ENCODE measurements around the gene SLC16A8.
A peak's percentile ranks its signal among the peaks of the same experiment; 100 is the strongest.

The SLC16A8 gene

GRCh38 chr22:38131399-38131798, 47.4 kb upstream of the SLC16A8 start:
- Histone ChIP-seq H3K27ac (replicated peaks; ENCODE audit: low read length) (no peak overlapping the region), H3K4me3 (ENCODE audit: low read length in 2 of 2) (no peak overlapping the region), H3K4ac (ENCODE audit: low read length) (no peak overlapping the region), H3K79me1 (ENCODE audit: low read depth, low read length) (no peaks in the 10 kb centered on the region), H3K4me2 (ENCODE audit: insufficient read depth, low read length, poor library complexity, severe bottlenecking) (no peak overlapping the region), H2BK5ac (ENCODE audit: low read length) (no peak overlapping the region), H3K14ac (ENCODE audit: low read length) (no peak overlapping the region), H4K91ac (ENCODE audit: low read depth, low read length, poor library complexity) (no peak overlapping the region), H3K36me3 (replicated peaks in 1 of 2; ENCODE audit: control insufficient read depth in 2 of 2, insufficient read depth in 2 of 2, low read length in 2 of 2) (peaks cover 4 to 6% of the 10 kb centered on the region in 2 donors), H3K27me3 (ENCODE audit: control insufficient read depth in 3 of 3, insufficient read depth in 3 of 3, low read depth in 1 of 3, low read length in 3 of 3) (no peaks in the 10 kb centered on the region), H3K18ac (ENCODE audit: low read length) (no peak overlapping the region), H4K8ac (ENCODE audit: low read depth, low read length) (no peak overlapping the region), H3K9me3 (replicated peaks in 1 of 2; ENCODE audit: control insufficient read depth in 2 of 2, insufficient read depth in 1 of 2, low read depth in 1 of 2, low read length in 2 of 2) (no peaks in the 10 kb centered on the region), H3K9ac (ENCODE audit: low read depth, low read length, poor library complexity) (no peak overlapping the region), H3K4me1 (ENCODE audit: control insufficient read depth in 2 of 2, insufficient read depth in 1 of 2, low read depth in 1 of 2, low read length in 2 of 2) (peaks cover 0 to 5% of the 10 kb centered on the region in 2 donors), H3K23ac (ENCODE audit: low read depth, low read length, poor library complexity) (no peak overlapping the region), H2BK15ac (ENCODE audit: low read length) (no peak overlapping the region), H2BK120ac (ENCODE audit: low read depth, low read length) (no peak overlapping the region), H2AK5ac (ENCODE audit: low read depth, low read length) (no peak overlapping the region), H2AFZ (ENCODE audit: low read length) (no peak overlapping the region), H2BK12ac (ENCODE audit: low read length) (no peak overlapping the region)
- WGBS, 2 donors (ENCODE audit: extremely low coverage in 2 of 2, insufficient read length in 2 of 2, insufficient replicate concordance in 1 of 2), result no CpG with 5 or more reads among the region's 2 CpGs
- no peak for DNase-seq (ENCODE audit: low spot score)

GRCh38 chr22:38129856-38130255, 45.9 kb upstream of the SLC16A8 start:
- DNase-seq (ENCODE audit: low spot score), result no peak
- Histone ChIP-seq H3K9me3 (replicated peaks in 1 of 2; ENCODE audit: control insufficient read depth in 2 of 2, insufficient read depth in 1 of 2, low read depth in 1 of 2, low read length in 2 of 2) (peaks cover 0 to 3% of the 10 kb centered on the region in 2 donors), H4K8ac (ENCODE audit: low read depth, low read length) (no peak overlapping the region), H2AK5ac (ENCODE audit: low read depth, low read length) (no peak overlapping the region), H4K91ac (ENCODE audit: low read depth, low read length, poor library complexity) (no peak overlapping the region), H2BK5ac (ENCODE audit: low read length) (no peak overlapping the region), H3K18ac (ENCODE audit: low read length) (no peak overlapping the region), H3K36me3 (replicated peaks in 1 of 2; ENCODE audit: control insufficient read depth in 2 of 2, insufficient read depth in 2 of 2, low read length in 2 of 2) (peaks cover 3 to 5% of the 10 kb centered on the region in 2 donors), H3K27me3 (ENCODE audit: control insufficient read depth in 3 of 3, insufficient read depth in 3 of 3, low read depth in 1 of 3, low read length in 3 of 3) (no peaks in the 10 kb centered on the region), H3K79me1 (ENCODE audit: low read depth, low read length) (peaks cover 1% of the 10 kb centered on the region), H3K4me1 (ENCODE audit: control insufficient read depth in 2 of 2, insufficient read depth in 1 of 2, low read depth in 1 of 2, low read length in 2 of 2) (peaks cover 0 to 7% of the 10 kb centered on the region in 2 donors), H3K9ac (ENCODE audit: low read depth, low read length, poor library complexity) (no peak overlapping the region), H2BK12ac (ENCODE audit: low read length) (no peak overlapping the region), H2BK15ac (ENCODE audit: low read length) (no peak overlapping the region), H3K23ac (ENCODE audit: low read depth, low read length, poor library complexity) (no peak overlapping the region), H2AFZ (ENCODE audit: low read length) (no peak overlapping the region), H3K27ac (replicated peaks; ENCODE audit: low read length) (no peak overlapping the region), H2BK120ac (ENCODE audit: low read depth, low read length) (no peak overlapping the region), H3K4me2 (ENCODE audit: insufficient read depth, low read length, poor library complexity, severe bottlenecking) (no peak overlapping the region), H3K4ac (ENCODE audit: low read length) (no peak overlapping the region), H3K14ac (ENCODE audit: low read length) (no peak overlapping the region), H3K4me3 (ENCODE audit: low read length in 2 of 2) (no peak overlapping the region)
- WGBS, 2 donors (ENCODE audit: extremely low coverage in 2 of 2, insufficient read length in 2 of 2, insufficient replicate concordance in 1 of 2), result no CpG with 5 or more reads among the region's 9 CpGs

- Histone ChIP-seq H3K23ac (ENCODE audit: low read depth, low read length, poor library complexity) (no peak overlapping the region), H3K9me3 (replicated peaks in 1 of 2; ENCODE audit: control insufficient read depth in 2 of 2, insufficient read depth in 1 of 2, low read depth in 1 of 2, low read length in 2 of 2) (peaks cover 0 to 3% of the 10 kb centered on the region in 2 donors), H2BK15ac (ENCODE audit: low read length) (no peak overlapping the region), H2BK5ac (ENCODE audit: low read length) (no peak overlapping the region), H3K4me2 (ENCODE audit: insufficient read depth, low read length, poor library complexity, severe bottlenecking) (no peak overlapping the region), H2BK120ac (ENCODE audit: low read depth, low read length) (peak overlapping the region; percentile 66), H2AK5ac (ENCODE audit: low read depth, low read length) (peak overlapping the region; percentile 10), H3K9ac (ENCODE audit: low read depth, low read length, poor library complexity) (peak overlapping the region; percentile 56), H3K27me3 (ENCODE audit: control insufficient read depth in 3 of 3, insufficient read depth in 3 of 3, low read depth in 1 of 3, low read length in 3 of 3) (no peaks in the 10 kb centered on the region), H2AFZ (ENCODE audit: low read length) (no peak overlapping the region), H3K79me1 (ENCODE audit: low read depth, low read length) (peaks cover 2% of the 10 kb centered on the region), H4K8ac (ENCODE audit: low read depth, low read length) (no peak overlapping the region), H2BK12ac (ENCODE audit: low read length) (no peak overlapping the region), H3K18ac (ENCODE audit: low read length) (peak overlapping the region; percentile 24), H3K4me3 (ENCODE audit: low read length in 2 of 2) (peak overlapping the region in 1 of 2 donors; percentile 39), H3K14ac (ENCODE audit: low read length) (no peak overlapping the region), H3K4me1 (ENCODE audit: control insufficient read depth in 2 of 2, insufficient read depth in 1 of 2, low read depth in 1 of 2, low read length in 2 of 2) (peaks cover 0 to 9% of the 10 kb centered on the region in 2 donors), H3K36me3 (replicated peaks in 1 of 2; ENCODE audit: control insufficient read depth in 2 of 2, insufficient read depth in 2 of 2, low read length in 2 of 2) (peaks cover 3% of the 10 kb centered on the region in 2 donors), H3K27ac (replicated peaks; ENCODE audit: low read length) (no peak overlapping the region), H4K91ac (ENCODE audit: low read depth, low read length, poor library complexity) (no peak overlapping the region), H3K4ac (ENCODE audit: low read length) (no peak overlapping the region)
- no CpG with 5 or more reads among the region's 10 CpGs for WGBS, 2 donors (ENCODE audit: extremely low coverage in 2 of 2, insufficient read length in 2 of 2, insufficient replicate concordance in 1 of 2)
- DNase-seq (ENCODE audit: low spot score), result no peak
Measured at GRCh38 chr22:38129021-38129420, 45.0 kb upstream of the SLC16A8 start.

- no peak overlapping the region for H3K27ac ChIP-seq (replicated peaks; ENCODE audit: low read length)
- no peak overlapping the region for H3K4me3 ChIP-seq (ENCODE audit: low read length in 2 of 2)
- no peak overlapping the region for H4K91ac ChIP-seq (ENCODE audit: low read depth, low read length, poor library complexity)
- peaks cover 0 to 10% of the 10 kb centered on the region in 2 donors for H3K4me1 ChIP-seq (ENCODE audit: control insufficient read depth in 2 of 2, insufficient read depth in 1 of 2, low read depth in 1 of 2, low read length in 2 of 2)
- peak overlapping the region; percentile 91 for H3K18ac ChIP-seq (ENCODE audit: low read length)
- H2BK12ac ChIP-seq (ENCODE audit: low read length), result peak overlapping the region; percentile 78
- H2BK120ac ChIP-seq (ENCODE audit: low read depth, low read length), result no peak overlapping the region
- peak overlapping the region; percentile 30 for H2BK15ac ChIP-seq (ENCODE audit: low read length)
- peaks cover 2% of the 10 kb centered on the region for H3K79me1 ChIP-seq (ENCODE audit: low read depth, low read length)
- H3K9ac ChIP-seq (ENCODE audit: low read depth, low read length, poor library complexity), result no peak overlapping the region
- DNase-seq (ENCODE audit: low spot score), result no peak
- H3K36me3 ChIP-seq (replicated peaks in 1 of 2; ENCODE audit: control insufficient read depth in 2 of 2, insufficient read depth in 2 of 2, low read length in 2 of 2), result peaks cover 3% of the 10 kb centered on the region in 2 donors
- H3K23ac ChIP-seq (ENCODE audit: low read depth, low read length, poor library complexity), result peak overlapping the region; percentile 18
- H3K9me3 ChIP-seq (replicated peaks in 1 of 2; ENCODE audit: control insufficient read depth in 2 of 2, insufficient read depth in 1 of 2, low read depth in 1 of 2, low read length in 2 of 2), result peaks cover 0 to 3% of the 10 kb centered on the region in 2 donors
- peak overlapping the region; percentile 98 for H3K14ac ChIP-seq (ENCODE audit: low read length)
- no peak overlapping the region for H4K8ac ChIP-seq (ENCODE audit: low read depth, low read length)
- H2AFZ ChIP-seq (ENCODE audit: low read length), result no peak overlapping the region
- no peak overlapping the region for H3K4ac ChIP-seq (ENCODE audit: low read length)
- no peaks in the 10 kb centered on the region for H3K27me3 ChIP-seq (ENCODE audit: control insufficient read depth in 3 of 3, insufficient read depth in 3 of 3, low read depth in 1 of 3, low read length in 3 of 3)
- H3K4me2 ChIP-seq (ENCODE audit: insufficient read depth, low read length, poor library complexity, severe bottlenecking), result no peak overlapping the region
- no CpG with 5 or more reads among the region's 9 CpGs for WGBS, 2 donors (ENCODE audit: extremely low coverage in 2 of 2, insufficient read length in 2 of 2, insufficient replicate concordance in 1 of 2)
- H2BK5ac ChIP-seq (ENCODE audit: low read length), result peak overlapping the region; percentile 35
- peak overlapping the region; percentile 83 for H2AK5ac ChIP-seq (ENCODE audit: low read depth, low read length)
Measured at GRCh38 chr22:38127869-38128268, 43.9 kb upstream of the SLC16A8 start.
